Measurements from ENCODE around the gene AGFG2.

DNA sequence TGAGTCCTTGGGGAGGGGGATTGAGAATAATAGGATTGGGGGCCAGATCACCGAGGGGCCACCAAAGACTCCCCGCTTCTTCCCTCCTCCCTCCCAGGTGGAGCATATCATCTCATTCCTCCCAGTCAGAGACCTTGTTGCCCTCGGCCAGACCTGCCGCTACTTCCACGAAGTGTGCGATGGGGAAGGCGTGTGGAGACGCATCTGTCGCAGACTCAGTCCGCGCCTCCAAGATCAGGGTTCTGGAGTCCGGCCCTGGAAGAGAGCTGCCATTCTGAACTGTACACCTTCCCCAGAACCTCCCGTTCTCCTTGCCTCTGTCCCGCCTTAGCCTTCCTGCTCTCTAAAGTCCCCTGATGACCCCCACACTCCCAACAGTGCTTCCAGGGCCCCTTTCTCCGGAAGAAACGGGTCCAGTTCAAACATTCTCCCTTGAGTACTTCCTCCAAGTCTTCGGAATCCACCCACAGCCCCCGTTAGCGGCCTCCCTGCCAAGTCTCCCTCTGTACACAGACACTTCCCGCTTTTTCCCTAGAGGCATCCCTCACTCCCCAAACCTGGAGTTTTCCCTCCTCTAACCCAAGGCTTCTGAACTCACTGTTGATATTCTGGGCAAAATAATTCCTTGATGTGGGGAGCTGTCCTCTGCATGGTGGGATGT, 51.2 kb downstream of the AGFG2 start:
- TF ChIP-seq, protein P1, sequence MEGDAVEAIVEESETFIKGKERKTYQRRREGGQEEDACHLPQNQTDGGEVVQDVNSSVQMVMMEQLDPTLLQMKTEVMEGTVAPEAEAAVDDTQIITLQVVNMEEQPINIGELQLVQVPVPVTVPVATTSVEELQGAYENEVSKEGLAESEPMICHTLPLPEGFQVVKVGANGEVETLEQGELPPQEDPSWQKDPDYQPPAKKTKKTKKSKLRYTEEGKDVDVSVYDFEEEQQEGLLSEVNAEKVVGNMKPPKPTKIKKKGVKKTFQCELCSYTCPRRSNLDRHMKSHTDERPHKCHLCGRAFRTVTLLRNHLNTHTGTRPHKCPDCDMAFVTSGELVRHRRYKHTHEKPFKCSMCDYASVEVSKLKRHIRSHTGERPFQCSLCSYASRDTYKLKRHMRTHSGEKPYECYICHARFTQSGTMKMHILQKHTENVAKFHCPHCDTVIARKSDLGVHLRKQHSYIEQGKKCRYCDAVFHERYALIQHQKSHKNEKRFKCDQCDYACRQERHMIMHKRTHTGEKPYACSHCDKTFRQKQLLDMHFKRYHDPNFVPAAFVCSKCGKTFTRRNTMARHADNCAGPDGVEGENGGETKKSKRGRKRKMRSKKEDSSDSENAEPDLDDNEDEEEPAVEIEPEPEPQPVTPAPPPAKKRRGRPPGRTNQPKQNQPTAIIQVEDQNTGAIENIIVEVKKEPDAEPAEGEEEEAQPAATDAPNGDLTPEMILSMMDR (conservative IDR thresholded peaks at IDR 0.05 in 1 of 2, IDR thresholded peaks at IDR 0.05 in 1 of 2; ENCODE audit: low read depth in 1 of 2, low read length in 2 of 2), result no peak
- no peak for TF ChIP-seq EZH2 (IDR thresholded peaks at IDR 0.05; ENCODE audit: low read length, missing control alignments)
